OCI-LY1 (cell line): ENCODE results near the gene OR9Q1.

Experiments used
- H2AFZ ChIP-seq: fragments of 200-600 bp; sonication (generic), shearing (Covaris generic); 2 replicates; pipeline ENCODE4 v1.6.0; 2014; ENCODE audit warnings: antibody characterized with exemption, mild to moderate bottlenecking, low read length
- H3F3A ChIP-seq: fragments of 200-600 bp; sonication (generic), shearing (Covaris generic); 2 replicates; pipeline ENCODE4 v1.6.0; 2014; ENCODE audit warnings: mild to moderate bottlenecking, antibody characterized with exemption, low read length, moderate library complexity; ENCODE audit not compliant: insufficient read depth
- H3K27ac ChIP-seq: fragments of 200-600 bp; sonication (generic); 2 replicates; pipeline ENCODE4 v1.5.1; 2014; ENCODE audit warnings: low read length, mixed run types, mild to moderate bottlenecking, low read depth; ENCODE audit not compliant: poor library complexity, severe bottlenecking
- H3K27me3 ChIP-seq: fragments of 200-600 bp; sonication (generic); 2 replicates; pipeline ENCODE4 v1.6.0; 2014; ENCODE audit warnings: antibody characterized with exemption, mild to moderate bottlenecking, low read length, moderate library complexity; ENCODE audit not compliant: insufficient read depth
- H3K36me3 ChIP-seq: fragments of 200-600 bp; sonication (generic); 2 replicates; pipeline ENCODE4 v1.6.1; 2014; ENCODE audit warnings: mild to moderate bottlenecking, antibody characterized with exemption, low read length, moderate library complexity, mixed read lengths; ENCODE audit not compliant: insufficient read depth
- H3K4me1 ChIP-seq: fragments of 200-600 bp; sonication (generic); 2 replicates; pipeline ENCODE4 v1.5.1; 2014; ENCODE audit warnings: mild to moderate bottlenecking, low read length, moderate library complexity; ENCODE audit not compliant: insufficient read depth, severe bottlenecking
- H3K4me2 ChIP-seq: fragments of 200-600 bp; sonication (generic), shearing (Covaris generic); 2 replicates; pipeline ENCODE4 v1.6.1; 2014; ENCODE audit warnings: low read length
- H3K4me3 ChIP-seq: fragments of 200-600 bp; sonication (generic); 2 replicates; pipeline ENCODE4 v1.5.1; 2014; ENCODE audit warnings: low read length, low read depth, mild to moderate bottlenecking, mixed read lengths; ENCODE audit not compliant: poor library complexity, severe bottlenecking
- H3K79me2 ChIP-seq: fragments of 200-600 bp; shearing (Covaris generic); 2 replicates; pipeline ENCODE4 v1.6.1; 2016; ENCODE audit warnings: mixed run types, low read length, mixed read lengths; ENCODE audit not compliant: insufficient read depth
- H3K9ac ChIP-seq: fragments of 200-600 bp; sonication (generic), shearing (Covaris generic); 2 replicates; pipeline ENCODE4 v1.6.1; 2014; ENCODE audit warnings: mild to moderate bottlenecking, low read length, mixed read lengths
- H3K9me2 ChIP-seq: fragments of 200-600 bp; sonication (generic), shearing (Covaris generic); 2 replicates; pipeline ENCODE4 v1.6.1; 2014; ENCODE audit warnings: low read depth, mild to moderate bottlenecking, low read length, mixed read lengths
- H3K9me3 ChIP-seq: fragments of 200-600 bp; shearing (Covaris generic); 2 replicates; pipeline ENCODE4 v1.6.1; 2014; ENCODE audit warnings: low read length, mixed read lengths
- H4K20me1 ChIP-seq: fragments of 200-600 bp; sonication (generic), shearing (Covaris generic); 2 replicates; pipeline ENCODE4 v1.6.0; 2016; ENCODE audit warnings: mild to moderate bottlenecking, low read length; ENCODE audit not compliant: insufficient read depth
- CTCF ChIP-seq: fragments of 200-600 bp; sonication (generic), shearing (Covaris generic); IDR thresholded peaks from 2 replicates; pipeline ENCODE4 v1.5.1; 2017; ENCODE audit warnings: mild to moderate bottlenecking, antibody characterized with exemption, low read length, moderate library complexity, mixed read lengths
- EZH2 ChIP-seq: fragments of 200-600 bp; sonication (generic), shearing (Covaris generic); IDR thresholded peaks from 2 replicates; pipeline ENCODE4 v1.8.0; 2017; ENCODE audit warnings: borderline replicate concordance, mixed run types, mild to moderate bottlenecking, antibody characterized with exemption, low read length, moderate library complexity, mixed read lengths

The OR9Q1 gene

GRCh38 chr11:58075781-58076180, 52.1 kb downstream of the OR9Q1 start:
- H3K27ac ChIP-seq: no peak overlapping the region
- no peak overlapping the region for H2AFZ ChIP-seq
- no peaks in the 10 kb centered on the region for H3K27me3 ChIP-seq
- H3K4me3 ChIP-seq: no peak overlapping the region
- H3K4me2 ChIP-seq: no peak overlapping the region
- H3K4me1 ChIP-seq: no peaks in the 10 kb centered on the region
- H3K9ac ChIP-seq: no peak overlapping the region
- no peaks in the 10 kb centered on the region for H3K9me3 ChIP-seq
- no peaks in the 10 kb centered on the region for H3K9me2 ChIP-seq
- H3F3A ChIP-seq: no peaks in the 10 kb centered on the region
- no peaks in the 10 kb centered on the region for H3K79me2 ChIP-seq
- TF ChIP-seq CTCF: no peak
- no peak for TF ChIP-seq EZH2
- H3K36me3 ChIP-seq: no peaks in the 10 kb centered on the region
- no peaks in the 10 kb centered on the region for H4K20me1 ChIP-seq

- Histone ChIP-seq H3K4me1 (no peaks in the 10 kb centered on the region), H3K9me3 (no peaks in the 10 kb centered on the region; the same call in 1 of the 2 replicates), H3K4me3 (no peak overlapping the region), H3F3A (no peaks in the 10 kb centered on the region), H3K27me3 (no peaks in the 10 kb centered on the region), H4K20me1 (no peaks in the 10 kb centered on the region), H2AFZ (no peak overlapping the region), H3K36me3 (no peaks in the 10 kb centered on the region), H3K27ac (no peak overlapping the region), H3K4me2 (no peak overlapping the region), H3K9me2 (no peaks in the 10 kb centered on the region), H3K9ac (no peak overlapping the region), H3K79me2 (no peaks in the 10 kb centered on the region)
- no peak for TF ChIP-seq EZH2
- TF ChIP-seq CTCF: no peak
These were observed 62.8 kb downstream of the OR9Q1 start for GRCh38 chr11:58086528-58086927.

- no peak overlapping the region for H3K4me2 ChIP-seq
- TF ChIP-seq CTCF (no peak), EZH2 (no peak)
These were observed 73.8 kb downstream of the OR9Q1 start for GRCh38 chr11:58097437-58097836.

More at GRCh38 chr11:58097437-58097836, 73.8 kb downstream of the OR9Q1 start:
- no peak overlapping the region for H3K4me3 ChIP-seq
- no peaks in the 10 kb centered on the region for H3F3A ChIP-seq
- no peaks in the 10 kb centered on the region for H3K79me2 ChIP-seq
- H3K9ac ChIP-seq: no peak overlapping the region
- no peaks in the 10 kb centered on the region for H4K20me1 ChIP-seq
- no peak overlapping the region for H3K27ac ChIP-seq
- no peaks in the 10 kb centered on the region for H3K27me3 ChIP-seq
- H2AFZ ChIP-seq: no peak overlapping the region
- H3K4me1 ChIP-seq: no peaks in the 10 kb centered on the region
- no peaks in the 10 kb centered on the region for H3K36me3 ChIP-seq
- H3K9me2 ChIP-seq: no peaks in the 10 kb centered on the region
- H3K9me3 ChIP-seq: no peaks in the 10 kb centered on the region
